Lower leg skin (tissue), 3 donors: ENCODE results near the gene COL4A6.

ENCODE experiments used
- POLR2A ChIP-seq, 2 donors: fragments of 450-650 bp; IDR thresholded peaks; one replicate each; pipeline ENCODE4 v1.6.1; 2016 to 2017; ENCODE audit warnings: antibody characterized with exemption in 2 of 2, mild to moderate bottlenecking in 1 of 2, moderate library complexity in 1 of 2
- TF ChIP-seq, protein P1 (sequence below), 3 donors: fragments of 450-650 bp; IDR thresholded peaks; one replicate each; pipeline ENCODE4 v1.5.1; 2016; ENCODE audit warnings: antibody characterized with exemption in 3 of 3, mild to moderate bottlenecking in 3 of 3, moderate library complexity in 2 of 3

DNA sequence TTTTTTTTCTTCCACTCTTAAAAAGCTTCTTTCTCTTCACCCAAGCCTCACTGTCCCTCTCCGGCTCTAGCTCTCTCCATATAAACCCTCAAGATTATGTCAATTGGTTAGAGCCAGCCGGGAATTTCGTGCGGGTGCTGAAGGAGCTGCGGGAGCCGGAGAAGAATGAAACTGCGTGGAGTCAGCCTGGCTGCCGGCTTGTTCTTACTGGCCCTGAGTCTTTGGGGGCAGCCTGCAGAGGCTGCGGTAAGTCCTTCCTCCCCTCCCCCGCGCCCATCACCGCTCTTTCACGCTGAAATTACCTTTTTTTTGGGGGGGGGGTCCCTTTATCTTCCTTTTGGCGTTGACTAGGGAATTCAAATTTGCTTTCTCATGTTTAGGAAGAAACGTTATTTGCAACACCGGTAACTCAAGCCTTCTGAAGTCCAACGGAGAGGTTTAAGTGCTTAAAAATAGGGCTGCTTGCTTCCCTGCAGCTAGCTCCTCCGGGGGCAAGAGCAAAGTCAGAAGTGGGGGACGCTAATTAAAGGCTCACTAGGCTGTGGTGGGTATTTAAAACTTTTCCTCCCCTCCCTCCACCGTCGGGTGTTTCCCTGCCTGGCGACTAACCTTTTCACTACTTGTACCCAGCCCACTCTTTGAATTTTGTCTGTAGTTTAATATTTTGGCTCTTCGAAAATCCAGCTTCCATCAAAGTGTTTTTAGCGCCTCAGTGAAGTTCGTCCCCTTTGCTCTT, 1.9 kb upstream of the COL4A6 start:
- TF ChIP-seq, protein P1, sequence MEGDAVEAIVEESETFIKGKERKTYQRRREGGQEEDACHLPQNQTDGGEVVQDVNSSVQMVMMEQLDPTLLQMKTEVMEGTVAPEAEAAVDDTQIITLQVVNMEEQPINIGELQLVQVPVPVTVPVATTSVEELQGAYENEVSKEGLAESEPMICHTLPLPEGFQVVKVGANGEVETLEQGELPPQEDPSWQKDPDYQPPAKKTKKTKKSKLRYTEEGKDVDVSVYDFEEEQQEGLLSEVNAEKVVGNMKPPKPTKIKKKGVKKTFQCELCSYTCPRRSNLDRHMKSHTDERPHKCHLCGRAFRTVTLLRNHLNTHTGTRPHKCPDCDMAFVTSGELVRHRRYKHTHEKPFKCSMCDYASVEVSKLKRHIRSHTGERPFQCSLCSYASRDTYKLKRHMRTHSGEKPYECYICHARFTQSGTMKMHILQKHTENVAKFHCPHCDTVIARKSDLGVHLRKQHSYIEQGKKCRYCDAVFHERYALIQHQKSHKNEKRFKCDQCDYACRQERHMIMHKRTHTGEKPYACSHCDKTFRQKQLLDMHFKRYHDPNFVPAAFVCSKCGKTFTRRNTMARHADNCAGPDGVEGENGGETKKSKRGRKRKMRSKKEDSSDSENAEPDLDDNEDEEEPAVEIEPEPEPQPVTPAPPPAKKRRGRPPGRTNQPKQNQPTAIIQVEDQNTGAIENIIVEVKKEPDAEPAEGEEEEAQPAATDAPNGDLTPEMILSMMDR (IDR thresholded peaks at IDR 0.05) = no peak
- TF ChIP-seq POLR2A (IDR thresholded peaks at IDR 0.05) = no peak
